Erythroblast (primary cell): Measurements from ENCODE around the gene ZNF618.

Experiments
- GATA1 ChIP-seq: IDR thresholded peaks from 2 replicates; pipeline ENCODE4 v1.6.1; 2011; ENCODE audit warnings: low read depth, mild to moderate bottlenecking, control low read depth, low read length, moderate library complexity
- POLR2A ChIP-seq: IDR thresholded peaks from 2 replicates; pipeline ENCODE4 v1.6.1; 2011; ENCODE audit warnings: mild to moderate bottlenecking, low read length

DNA sequence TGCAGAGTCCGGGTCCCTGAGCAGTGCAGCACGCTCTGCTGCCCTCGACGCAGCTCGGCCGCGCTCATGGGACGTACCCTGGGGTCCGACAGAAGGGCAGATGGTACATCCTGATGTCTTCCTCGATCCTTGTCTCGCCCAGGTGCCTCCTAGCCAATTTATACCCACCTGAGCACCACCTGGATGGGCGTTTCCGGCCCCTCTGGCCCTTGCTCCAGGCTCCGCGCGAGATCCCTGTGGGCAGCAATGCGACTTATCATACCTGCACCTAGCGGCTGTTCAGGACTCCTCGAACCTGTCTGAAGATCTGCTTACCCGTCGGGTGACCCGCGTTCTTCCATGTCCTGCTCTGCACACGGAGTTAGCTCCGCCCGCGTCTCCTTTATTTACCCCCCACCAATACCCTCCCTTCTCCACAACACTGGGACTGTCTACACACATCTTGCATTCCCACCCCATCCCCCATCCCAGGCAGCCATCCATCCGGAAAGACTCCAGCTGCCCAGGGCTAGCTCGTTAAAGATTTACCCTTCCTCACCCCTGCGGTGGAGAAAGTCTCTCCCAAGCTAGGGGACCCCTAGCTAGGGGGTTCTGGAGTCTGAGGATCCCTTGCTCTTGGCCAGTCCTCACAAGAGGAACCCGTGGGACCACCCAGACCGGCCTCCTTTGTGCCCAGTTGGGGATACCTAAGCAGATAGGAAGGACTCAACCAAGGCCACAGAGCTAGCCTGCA is 223.0 kb downstream of the ZNF618 start, which contains the start of gene KIF12:
- TF ChIP-seq POLR2A = no peak
- no peak for TF ChIP-seq GATA1
